ENCODE measurements around the gene AQP12B.
"Not testable (repeated sequence)": the region's sequence is repeated elsewhere in the genome, so short reads cannot be mapped to it uniquely, and the experiment has no call there.

The AQP12B gene

DNA sequence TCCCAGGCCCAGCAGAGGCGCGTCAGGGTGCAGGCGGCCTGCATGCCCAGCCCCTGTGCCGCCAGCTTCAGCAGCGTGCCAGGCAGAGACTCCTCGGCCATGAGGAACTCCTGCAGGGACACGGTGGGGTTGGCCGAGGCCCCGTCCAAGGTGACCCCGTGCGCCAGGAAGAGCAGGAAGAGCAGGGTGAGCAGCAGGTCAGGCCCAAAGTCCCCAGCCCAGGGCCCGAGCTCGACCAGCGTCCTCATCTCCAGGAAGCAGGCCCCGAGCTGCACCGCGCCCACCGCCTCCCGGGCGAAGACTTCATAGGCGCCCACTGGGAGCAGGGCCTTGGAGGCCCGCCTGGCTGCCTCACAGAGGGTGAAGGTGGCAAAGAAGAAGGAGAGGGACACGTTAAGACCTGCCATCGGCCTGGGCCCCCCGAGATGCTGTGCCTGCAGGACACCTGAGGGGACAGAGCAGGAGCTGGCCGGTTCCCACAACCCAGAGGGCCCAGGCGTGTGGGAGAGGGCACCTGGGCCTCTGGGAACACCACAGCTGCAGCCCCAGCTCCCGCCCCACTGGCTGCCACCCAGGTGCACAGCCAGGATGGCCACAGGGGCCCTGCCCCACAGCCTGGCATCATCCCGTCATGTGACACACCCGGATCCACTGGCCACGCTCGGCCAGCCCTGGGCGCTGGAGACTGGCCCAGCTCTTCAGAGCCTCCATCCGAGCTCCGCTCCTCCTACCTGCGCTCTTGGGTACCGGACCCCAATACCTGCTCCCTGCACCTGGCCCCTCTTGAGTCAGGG is at the start of gene AQP12B:
Gene AQP12B, minus strand, starts transcription at position 455 of the 794 bp plus-strand sequence. Its CDS starts 48 bp downstream, at position 407.
- H3K4me3 ChIP-seq (ENCODE audit: low read depth, low read length); DNase-seq (ENCODE audit: low read depth): not testable (repeated sequence)

DNA sequence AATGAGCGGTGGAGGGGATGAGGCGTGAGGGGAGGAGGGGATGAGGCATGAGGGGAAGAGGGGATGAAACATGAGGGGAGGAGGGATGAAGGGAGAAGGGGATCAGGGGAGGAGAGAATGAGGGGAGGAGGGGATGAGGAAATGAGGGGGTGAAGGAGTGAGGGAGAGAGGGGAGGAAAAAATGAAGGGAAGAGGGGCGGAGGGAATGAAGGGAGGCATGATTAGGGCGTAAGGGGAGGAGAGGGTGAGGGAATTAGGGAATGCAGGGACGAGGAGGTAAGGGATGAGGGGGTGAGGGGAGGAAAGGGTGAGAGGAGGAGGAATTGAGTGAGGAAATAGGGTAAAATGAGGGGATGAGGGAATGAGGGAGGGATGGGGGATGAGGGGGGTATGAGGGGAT is 49.5 kb upstream of the AQP12B start:
- DNase-seq (ENCODE audit: low read depth), result no peak
- H3K4me3 ChIP-seq (ENCODE audit: low read depth, low read length), result no peak overlapping the region
- TF ChIP-seq, protein P1, sequence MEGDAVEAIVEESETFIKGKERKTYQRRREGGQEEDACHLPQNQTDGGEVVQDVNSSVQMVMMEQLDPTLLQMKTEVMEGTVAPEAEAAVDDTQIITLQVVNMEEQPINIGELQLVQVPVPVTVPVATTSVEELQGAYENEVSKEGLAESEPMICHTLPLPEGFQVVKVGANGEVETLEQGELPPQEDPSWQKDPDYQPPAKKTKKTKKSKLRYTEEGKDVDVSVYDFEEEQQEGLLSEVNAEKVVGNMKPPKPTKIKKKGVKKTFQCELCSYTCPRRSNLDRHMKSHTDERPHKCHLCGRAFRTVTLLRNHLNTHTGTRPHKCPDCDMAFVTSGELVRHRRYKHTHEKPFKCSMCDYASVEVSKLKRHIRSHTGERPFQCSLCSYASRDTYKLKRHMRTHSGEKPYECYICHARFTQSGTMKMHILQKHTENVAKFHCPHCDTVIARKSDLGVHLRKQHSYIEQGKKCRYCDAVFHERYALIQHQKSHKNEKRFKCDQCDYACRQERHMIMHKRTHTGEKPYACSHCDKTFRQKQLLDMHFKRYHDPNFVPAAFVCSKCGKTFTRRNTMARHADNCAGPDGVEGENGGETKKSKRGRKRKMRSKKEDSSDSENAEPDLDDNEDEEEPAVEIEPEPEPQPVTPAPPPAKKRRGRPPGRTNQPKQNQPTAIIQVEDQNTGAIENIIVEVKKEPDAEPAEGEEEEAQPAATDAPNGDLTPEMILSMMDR (IDR thresholded peaks at IDR 0.05; ENCODE audit: low read depth, low read length, missing control alignments), result no peak

GRCh38 chr2:240731178-240731545 is 48.5 kb upstream of the AQP12B start:
- no peak for DNase-seq (ENCODE audit: low read depth)
- no peak overlapping the region for H3K4me3 ChIP-seq (ENCODE audit: low read depth, low read length)
- TF ChIP-seq, protein P1 (IDR thresholded peaks at IDR 0.05; ENCODE audit: low read depth, low read length, missing control alignments), result no peak

GRCh38 chr2:240730501-240731177 is 48.0 kb upstream of the AQP12B start:
- TF ChIP-seq, protein P1 (IDR thresholded peaks at IDR 0.05; ENCODE audit: low read depth, low read length, missing control alignments), result no peak
- DNase-seq (ENCODE audit: low read depth), result no peak
- no peak overlapping the region for H3K4me3 ChIP-seq (ENCODE audit: low read depth, low read length)

GRCh38 chr2:240728827-240729226 is 46.1 kb upstream of the AQP12B start:
- DNase-seq (ENCODE audit: low read depth), result no peak
- TF ChIP-seq, protein P1 (IDR thresholded peaks at IDR 0.05; ENCODE audit: low read depth, low read length, missing control alignments), result no peak
- no peak overlapping the region for H3K4me3 ChIP-seq (ENCODE audit: low read depth, low read length)

DNA sequence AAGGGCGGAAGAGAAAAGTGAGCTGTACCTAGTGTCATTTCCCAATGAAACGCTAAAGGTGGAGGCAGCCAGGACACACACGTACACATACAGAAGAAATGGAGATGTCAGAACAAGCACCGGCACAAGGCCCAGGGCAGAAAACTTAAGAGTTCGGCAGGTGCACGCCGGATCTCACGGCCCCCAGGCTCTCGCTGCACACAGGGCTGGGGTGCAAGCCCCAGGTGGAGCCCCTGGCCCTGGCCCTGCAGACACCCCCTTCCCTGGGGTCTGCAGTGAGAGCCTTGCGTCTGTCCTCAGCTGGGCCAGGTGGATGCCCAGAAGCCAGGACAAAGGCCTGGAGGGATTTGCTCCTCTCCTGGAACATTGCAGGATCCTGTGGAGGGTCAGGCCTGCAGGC is 45.7 kb upstream of the AQP12B start:
- TF ChIP-seq, protein P1 (IDR thresholded peaks at IDR 0.05; ENCODE audit: low read depth, low read length, missing control alignments), result no peak
- no peak for DNase-seq (ENCODE audit: low read depth)
- no peak overlapping the region for H3K4me3 ChIP-seq (ENCODE audit: low read depth, low read length)

GRCh38 chr2:240727913-240728312 is 45.2 kb upstream of the AQP12B start:
- H3K4me3 ChIP-seq (ENCODE audit: low read depth, low read length), result no peak overlapping the region
- TF ChIP-seq, protein P1 (IDR thresholded peaks at IDR 0.05; ENCODE audit: low read depth, low read length, missing control alignments), result no peak
- no peak for DNase-seq (ENCODE audit: low read depth)

Data from GM12864 (cell line).